Suprapubic skin (tissue), 3 donors: ENCODE measurements around the gene LAMA4.

Experiments used
- POLR2AphosphoS5 ChIP-seq, 3 donors: sonication (generic); formaldehyde crosslinking; IDR thresholded peaks; one replicate each; pipeline ENCODE4 v1.6.1; 2017; ENCODE audit warnings: antibody characterized with exemption in 3 of 3
- TF ChIP-seq, protein P1 (sequence below), 2 donors: fragments of 200-600 bp in 1 of 2; fragments of 450-650 bp in 1 of 2; sonication (generic) in 1 of 2; IDR thresholded peaks; one replicate each; pipeline ENCODE4 v1.5.1; 2016 to 2019; ENCODE audit warnings: antibody characterized with exemption in 2 of 2, mild to moderate bottlenecking in 1 of 2, moderate library complexity in 1 of 2

DNA sequence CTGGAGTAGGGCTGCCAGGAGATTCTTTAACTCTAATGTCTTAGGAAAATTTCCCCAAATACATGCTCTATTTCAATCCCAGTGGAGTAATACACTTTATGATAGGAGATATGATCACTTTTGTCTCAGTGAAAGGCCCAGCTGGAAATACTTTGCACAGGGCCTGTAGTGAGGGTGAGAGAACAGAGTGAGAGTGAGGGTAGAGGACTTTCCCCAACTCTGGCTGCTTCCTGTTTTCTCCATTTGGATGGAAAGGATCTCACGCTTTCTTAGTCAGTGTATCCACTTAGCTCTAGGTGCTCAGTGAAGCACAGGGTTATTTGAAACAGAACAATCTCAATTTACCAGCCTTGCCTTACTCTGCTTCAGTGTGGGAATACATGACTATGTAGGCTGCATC is 130.4 kb downstream of the LAMA4 start:
- TF ChIP-seq, protein P1, sequence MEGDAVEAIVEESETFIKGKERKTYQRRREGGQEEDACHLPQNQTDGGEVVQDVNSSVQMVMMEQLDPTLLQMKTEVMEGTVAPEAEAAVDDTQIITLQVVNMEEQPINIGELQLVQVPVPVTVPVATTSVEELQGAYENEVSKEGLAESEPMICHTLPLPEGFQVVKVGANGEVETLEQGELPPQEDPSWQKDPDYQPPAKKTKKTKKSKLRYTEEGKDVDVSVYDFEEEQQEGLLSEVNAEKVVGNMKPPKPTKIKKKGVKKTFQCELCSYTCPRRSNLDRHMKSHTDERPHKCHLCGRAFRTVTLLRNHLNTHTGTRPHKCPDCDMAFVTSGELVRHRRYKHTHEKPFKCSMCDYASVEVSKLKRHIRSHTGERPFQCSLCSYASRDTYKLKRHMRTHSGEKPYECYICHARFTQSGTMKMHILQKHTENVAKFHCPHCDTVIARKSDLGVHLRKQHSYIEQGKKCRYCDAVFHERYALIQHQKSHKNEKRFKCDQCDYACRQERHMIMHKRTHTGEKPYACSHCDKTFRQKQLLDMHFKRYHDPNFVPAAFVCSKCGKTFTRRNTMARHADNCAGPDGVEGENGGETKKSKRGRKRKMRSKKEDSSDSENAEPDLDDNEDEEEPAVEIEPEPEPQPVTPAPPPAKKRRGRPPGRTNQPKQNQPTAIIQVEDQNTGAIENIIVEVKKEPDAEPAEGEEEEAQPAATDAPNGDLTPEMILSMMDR (IDR thresholded peaks at IDR 0.05) = no peak
- no peak for TF ChIP-seq POLR2AphosphoS5 (IDR thresholded peaks at IDR 0.05)
